ENCODE results near the gene INPP5A. TPM values are rescaled to one million over a fixed set of nuclear protein-coding genes. Genes with fewer than 3 reads are reported as not detected.
"Not testable (repeated sequence)": the region's sequence is repeated elsewhere in the genome, so short reads cannot be mapped to it uniquely, and the experiment has no call there.

The INPP5A gene
- polyA plus RNA-seq, 4 donors, result 21.1 to 25.0 (median 22.8) TPM

- FAIRE-seq, result no peak
- no peaks in the 10 kb centered on the region for H3K27me3 ChIP-seq (ENCODE audit: control insufficient read depth in 3 of 3, insufficient read depth in 3 of 3, low read length in 3 of 3)
- H3K4me3 ChIP-seq (ENCODE audit: low read depth in 1 of 3, low read length in 3 of 3), result no peak overlapping the region
- peaks cover 0 to 7% (median 0%) of the 10 kb centered on the region in 3 donors for H3K36me3 ChIP-seq (ENCODE audit: control insufficient read depth in 3 of 3, insufficient read depth in 2 of 3, low read depth in 1 of 3, low read length in 3 of 3)
- DNase-seq, result peak; percentile 74 to 97
- H3K27ac ChIP-seq (ENCODE audit: low read depth in 1 of 3, low read length in 2 of 3), result peak overlapping the region; percentile 65 to 86 (median 78)
- 17 to 59% (median 46%) methylated on average over 14 of the region's 14 CpGs for whole genome bisulfite sequencing, 3 donors
- peaks cover 0 to 29% of the 10 kb centered on the region in 2 donors for H3K9me3 ChIP-seq (ENCODE audit: control insufficient read depth in 2 of 2, insufficient read depth in 1 of 2, low read depth in 1 of 2, low read length in 1 of 2)
- H3K4me1 ChIP-seq (ENCODE audit: control insufficient read depth in 3 of 3, insufficient read depth in 2 of 3, low read depth in 1 of 3, low read length in 2 of 3), result peaks cover 17 to 30% (median 26%) of the 10 kb centered on the region in 3 donors
Measured at GRCh38 chr10:132592790-132593383, 55.3 kb downstream of the INPP5A start.

- no peaks in the 10 kb centered on the region for H3K27me3 ChIP-seq (ENCODE audit: control insufficient read depth in 3 of 3, insufficient read depth in 3 of 3, low read length in 3 of 3)
- H3K36me3 ChIP-seq (ENCODE audit: control insufficient read depth in 3 of 3, insufficient read depth in 2 of 3, low read depth in 1 of 3, low read length in 3 of 3), result peaks cover 0 to 4% (median 0%) of the 10 kb centered on the region in 3 donors
- DNase-seq, result no peak
- WGBS, 3 donors, result 19 to 33% (median 25%) methylated on average over 3 of the region's 3 CpGs
- FAIRE-seq, result no peak
- H3K4me3 ChIP-seq (ENCODE audit: low read depth in 1 of 3, low read length in 3 of 3), result no peak overlapping the region
- H3K9me3 ChIP-seq (ENCODE audit: control insufficient read depth in 2 of 2, insufficient read depth in 1 of 2, low read depth in 1 of 2, low read length in 1 of 2), result peaks cover 0 to 31% of the 10 kb centered on the region in 2 donors
- H3K27ac ChIP-seq (ENCODE audit: low read depth in 1 of 3, low read length in 2 of 3), result peak overlapping the region; percentile 65 to 86 (median 65)
- H3K4me1 ChIP-seq (ENCODE audit: control insufficient read depth in 3 of 3, insufficient read depth in 2 of 3, low read depth in 1 of 3, low read length in 2 of 3), result peaks cover 19 to 33% (median 21%) of the 10 kb centered on the region in 3 donors
Measured at GRCh38 chr10:132593389-132593788, 55.8 kb downstream of the INPP5A start.

GRCh38 chr10:132593900-132594876 lies 56.6 kb downstream of the INPP5A start:
- Histone ChIP-seq H3K4me3 (ENCODE audit: low read depth in 1 of 3, low read length in 3 of 3) (no peak overlapping the region), H3K9me3 (ENCODE audit: control insufficient read depth in 2 of 2, insufficient read depth in 1 of 2, low read depth in 1 of 2, low read length in 1 of 2) (peaks cover 0 to 32% of the 10 kb centered on the region in 2 donors), H3K4me1 (ENCODE audit: control insufficient read depth in 3 of 3, insufficient read depth in 2 of 3, low read depth in 1 of 3, low read length in 2 of 3) (peaks cover 14 to 36% (median 19%) of the 10 kb centered on the region in 3 donors), H3K27ac (ENCODE audit: low read depth in 1 of 3, low read length in 2 of 3) (peak overlapping the region in 2 of 3 donors; percentile 51 to 86), H3K27me3 (ENCODE audit: control insufficient read depth in 3 of 3, insufficient read depth in 3 of 3, low read length in 3 of 3) (no peaks in the 10 kb centered on the region), H3K36me3 (ENCODE audit: control insufficient read depth in 3 of 3, insufficient read depth in 2 of 3, low read depth in 1 of 3, low read length in 3 of 3) (peaks cover 0 to 4% (median 0%) of the 10 kb centered on the region in 3 donors)
- DNase-seq (no peak), FAIRE-seq (no peak)
- WGBS, 3 donors, result 69 to 77% (median 72%) methylated on average over 25 of the region's 25 CpGs

GRCh38 chr10:132595021-132595420 lies 57.4 kb downstream of the INPP5A start:
- FAIRE-seq (no peak), DNase-seq (no peak)
- 82 to 95% (median 92%) methylated on average over 11 of the region's 11 CpGs for WGBS, 3 donors
- peaks cover 12 to 38% (median 19%) of the 10 kb centered on the region in 3 donors for H3K4me1 ChIP-seq (ENCODE audit: control insufficient read depth in 3 of 3, insufficient read depth in 2 of 3, low read depth in 1 of 3, low read length in 2 of 3)
- peaks cover 0 to 39% of the 10 kb centered on the region in 2 donors for H3K9me3 ChIP-seq (ENCODE audit: control insufficient read depth in 2 of 2, insufficient read depth in 1 of 2, low read depth in 1 of 2, low read length in 1 of 2)
- no peaks in the 10 kb centered on the region for H3K27me3 ChIP-seq (ENCODE audit: control insufficient read depth in 3 of 3, insufficient read depth in 3 of 3, low read length in 3 of 3)
- no peak overlapping the region for H3K4me3 ChIP-seq (ENCODE audit: low read depth in 1 of 3, low read length in 3 of 3)
- peaks cover 0 to 3% (median 0%) of the 10 kb centered on the region in 3 donors for H3K36me3 ChIP-seq (ENCODE audit: control insufficient read depth in 3 of 3, insufficient read depth in 2 of 3, low read depth in 1 of 3, low read length in 3 of 3)
- no peak overlapping the region for H3K27ac ChIP-seq (ENCODE audit: low read depth in 1 of 3, low read length in 2 of 3)

GRCh38 chr10:132595854-132596253 lies 58.3 kb downstream of the INPP5A start:
- Histone ChIP-seq H3K4me1 (ENCODE audit: control insufficient read depth in 3 of 3, insufficient read depth in 2 of 3, low read depth in 1 of 3, low read length in 2 of 3) (peaks cover 10 to 35% (median 16%) of the 10 kb centered on the region in 3 donors), H3K9me3 (ENCODE audit: control insufficient read depth in 2 of 2, insufficient read depth in 1 of 2, low read depth in 1 of 2, low read length in 1 of 2) (peaks cover 0 to 39% of the 10 kb centered on the region in 2 donors), H3K36me3 (ENCODE audit: control insufficient read depth in 3 of 3, insufficient read depth in 2 of 3, low read depth in 1 of 3, low read length in 3 of 3) (no peaks in the 10 kb centered on the region), H3K27ac (ENCODE audit: low read depth in 1 of 3, low read length in 2 of 3) (no peak overlapping the region), H3K27me3 (ENCODE audit: control insufficient read depth in 3 of 3, insufficient read depth in 3 of 3, low read length in 3 of 3) (no peaks in the 10 kb centered on the region), H3K4me3 (ENCODE audit: low read depth in 1 of 3, low read length in 3 of 3) (no peak overlapping the region)
- no peak for FAIRE-seq
- WGBS, 3 donors, result 71 to 87% (median 81%) methylated on average over 7 of the region's 7 CpGs
- DNase-seq, result no peak

- H3K4me3 ChIP-seq (ENCODE audit: low read depth in 1 of 3, low read length in 3 of 3), result no peak overlapping the region
- H3K36me3 ChIP-seq (ENCODE audit: control insufficient read depth in 3 of 3, insufficient read depth in 2 of 3, low read depth in 1 of 3, low read length in 3 of 3), result no peaks in the 10 kb centered on the region
- H3K27me3 ChIP-seq (ENCODE audit: control insufficient read depth in 3 of 3, insufficient read depth in 3 of 3, low read length in 3 of 3), result no peaks in the 10 kb centered on the region
- DNase-seq (no peak), FAIRE-seq (no peak)
- peaks cover 3 to 28% (median 12%) of the 10 kb centered on the region in 3 donors for H3K4me1 ChIP-seq (ENCODE audit: control insufficient read depth in 3 of 3, insufficient read depth in 2 of 3, low read depth in 1 of 3, low read length in 2 of 3)
- WGBS, 3 donors, result 91 to 95% (median 94%) methylated on average over 21 of the region's 21 CpGs
- no peak overlapping the region for H3K27ac ChIP-seq (ENCODE audit: low read depth in 1 of 3, low read length in 2 of 3)
- H3K9me3 ChIP-seq (ENCODE audit: control insufficient read depth in 2 of 2, insufficient read depth in 1 of 2, low read depth in 1 of 2, low read length in 1 of 2), result peaks cover 0 to 32% of the 10 kb centered on the region in 2 donors
Measured at GRCh38 chr10:132596742-132597279, 59.2 kb downstream of the INPP5A start.

- H3K36me3 ChIP-seq (ENCODE audit: control insufficient read depth in 3 of 3, insufficient read depth in 2 of 3, low read depth in 1 of 3, low read length in 3 of 3), result no peaks in the 10 kb centered on the region
- 94 to 96% (median 95%) methylated on average over 21 of the region's 21 CpGs for whole genome bisulfite sequencing, 3 donors
- DNase-seq, result no peak
- no peak overlapping the region for H3K4me3 ChIP-seq (ENCODE audit: low read depth in 1 of 3, low read length in 3 of 3)
- H3K9me3 ChIP-seq (ENCODE audit: control insufficient read depth in 2 of 2, insufficient read depth in 1 of 2, low read depth in 1 of 2, low read length in 1 of 2), result peaks cover 0 to 24% of the 10 kb centered on the region in 2 donors
- H3K27me3 ChIP-seq (ENCODE audit: control insufficient read depth in 3 of 3, insufficient read depth in 3 of 3, low read length in 3 of 3), result no peaks in the 10 kb centered on the region
- no peak overlapping the region for H3K27ac ChIP-seq (ENCODE audit: low read depth in 1 of 3, low read length in 2 of 3)
- no peak for FAIRE-seq
- peaks cover 2 to 25% (median 12%) of the 10 kb centered on the region in 3 donors for H3K4me1 ChIP-seq (ENCODE audit: control insufficient read depth in 3 of 3, insufficient read depth in 2 of 3, low read depth in 1 of 3, low read length in 2 of 3)
Measured at GRCh38 chr10:132597654-132598053, 60.1 kb downstream of the INPP5A start.

GRCh38 chr10:132599023-132599618 lies 61.5 kb downstream of the INPP5A start:
- Histone ChIP-seq H3K4me1 (ENCODE audit: control insufficient read depth in 3 of 3, insufficient read depth in 2 of 3, low read depth in 1 of 3, low read length in 2 of 3) (peaks cover 0 to 12% (median 9%) of the 10 kb centered on the region in 3 donors), H3K27ac (ENCODE audit: low read depth in 1 of 3, low read length in 2 of 3) (peak overlapping the region; percentile 44 to 84 (median 68)), H3K9me3 (ENCODE audit: control insufficient read depth in 2 of 2, insufficient read depth in 1 of 2, low read depth in 1 of 2, low read length in 1 of 2) (peaks cover 0 to 22% of the 10 kb centered on the region in 2 donors)
- 26 to 64% (median 48%) methylated on average over 9 of the region's 9 CpGs for WGBS, 3 donors
- not testable (repeated sequence) for FAIRE-seq; H3K4me3 ChIP-seq (ENCODE audit: low read depth in 1 of 3, low read length in 3 of 3); H3K36me3 ChIP-seq (ENCODE audit: control insufficient read depth in 3 of 3, insufficient read depth in 2 of 3, low read depth in 1 of 3, low read length in 3 of 3); H3K27me3 ChIP-seq (ENCODE audit: control insufficient read depth in 3 of 3, insufficient read depth in 3 of 3, low read length in 3 of 3)
- DNase-seq, result peak in 1 of 2 donors; percentile 90
